ENCODE results near the gene TUBB6. TPM values are rescaled to one million over a fixed set of nuclear protein-coding genes. Genes with fewer than 3 reads are reported as not detected.

TUBB6 gene
- total and polyA plus RNA-seq, 2 donors (not counting 3 experiments of a cell fraction or from before 2014, with no cell fraction given) = 440 to 747 TPM

DNA sequence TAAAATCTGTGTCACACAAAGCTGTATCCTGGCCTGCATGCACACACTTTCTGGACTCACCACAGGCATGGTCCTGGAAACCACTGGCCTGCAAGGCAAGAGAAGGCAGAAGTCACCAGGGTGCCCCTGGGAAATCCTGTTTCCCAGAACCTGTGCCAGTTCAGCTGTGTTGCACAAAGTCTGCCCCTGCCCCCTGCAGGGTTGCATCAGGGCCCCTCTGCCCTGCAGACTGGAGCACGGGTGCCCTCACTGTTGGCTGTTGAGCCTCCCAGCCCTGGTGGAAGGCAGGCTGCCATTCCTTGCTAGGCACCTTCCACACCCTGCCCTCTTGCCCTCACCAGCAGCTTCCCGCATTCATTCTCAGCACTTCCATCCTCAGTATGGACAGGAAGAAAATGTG lies 18.0 kb upstream of the TUBB6 start:
- Histone ChIP-seq H4K20me1 (replicated peaks; ENCODE audit: control insufficient read depth, extremely low read depth, insufficient read depth, low read length) (no peaks in the 10 kb centered on the region), H3K4me1 (ENCODE audit: control insufficient read depth, extremely low read depth, insufficient read depth, low read length) (no peaks in the 10 kb centered on the region), H3K4me3 (replicated peaks in 1 of 3; ENCODE audit: insufficient read depth in 1 of 3, low read depth in 1 of 3, low read length in 3 of 3) (no peak overlapping the region), H2AFZ (ENCODE audit: low read depth, low read length) (no peak overlapping the region), H3K9me3 (replicated peaks; ENCODE audit: control insufficient read depth, insufficient read depth, low read length) (no peaks in the 10 kb centered on the region), H3K79me2 (ENCODE audit: control insufficient read depth, insufficient read depth, low read length) (no peaks in the 10 kb centered on the region), H3K9ac (replicated peaks; ENCODE audit: extremely low read depth, insufficient read depth, low read length) (no peak overlapping the region), H3K27ac (ENCODE audit: insufficient read depth, low read depth, low read length) (no peak overlapping the region), H3K27me3 (ENCODE audit: control insufficient read depth in 2 of 2, insufficient read depth in 2 of 2, low read length in 2 of 2) (peaks cover 0 to 2% of the 10 kb centered on the region in 2 experiments), H3K36me3 (ENCODE audit: control insufficient read depth in 2 of 2, extremely low read depth in 1 of 2, insufficient read depth in 2 of 2, low read length in 2 of 2) (no peaks in the 10 kb centered on the region), H3K4me2 (ENCODE audit: insufficient read depth, low read length) (no peak overlapping the region), H3K9me1 (replicated peaks; ENCODE audit: control insufficient read depth, extremely low read depth, insufficient read depth, low read length) (no peaks in the 10 kb centered on the region)
- no TSS peak for BruUV-seq (replicated peaks)
- POLR2A ChIA-PET = no interaction called here
- no peak for FAIRE-seq
- CTCF ChIA-PET = no interaction called here
- dilution Hi-C loops (cut with MboI; ENCODE audit: extremely low pct_ligation_motif_present, low sequenced_read_pairs) (no loop called here), intact Hi-C loops (cut with micrococcal nuclease) (no loop called here)
- no peak for TF ChIP-seq FOS (IDR thresholded peaks at IDR 0.05; ENCODE audit: borderline replicate concordance, insufficient read depth, low read length)
- TF ChIP-seq, protein P1, sequence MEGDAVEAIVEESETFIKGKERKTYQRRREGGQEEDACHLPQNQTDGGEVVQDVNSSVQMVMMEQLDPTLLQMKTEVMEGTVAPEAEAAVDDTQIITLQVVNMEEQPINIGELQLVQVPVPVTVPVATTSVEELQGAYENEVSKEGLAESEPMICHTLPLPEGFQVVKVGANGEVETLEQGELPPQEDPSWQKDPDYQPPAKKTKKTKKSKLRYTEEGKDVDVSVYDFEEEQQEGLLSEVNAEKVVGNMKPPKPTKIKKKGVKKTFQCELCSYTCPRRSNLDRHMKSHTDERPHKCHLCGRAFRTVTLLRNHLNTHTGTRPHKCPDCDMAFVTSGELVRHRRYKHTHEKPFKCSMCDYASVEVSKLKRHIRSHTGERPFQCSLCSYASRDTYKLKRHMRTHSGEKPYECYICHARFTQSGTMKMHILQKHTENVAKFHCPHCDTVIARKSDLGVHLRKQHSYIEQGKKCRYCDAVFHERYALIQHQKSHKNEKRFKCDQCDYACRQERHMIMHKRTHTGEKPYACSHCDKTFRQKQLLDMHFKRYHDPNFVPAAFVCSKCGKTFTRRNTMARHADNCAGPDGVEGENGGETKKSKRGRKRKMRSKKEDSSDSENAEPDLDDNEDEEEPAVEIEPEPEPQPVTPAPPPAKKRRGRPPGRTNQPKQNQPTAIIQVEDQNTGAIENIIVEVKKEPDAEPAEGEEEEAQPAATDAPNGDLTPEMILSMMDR (IDR thresholded peaks at IDR 0.05; ENCODE audit: extremely low read depth in 1 of 2, insufficient read depth in 1 of 2, low read depth in 1 of 2, low read length in 2 of 2) = no peak
- TF ChIP-seq GATA2 (IDR thresholded peaks at IDR 0.05; ENCODE audit: insufficient read depth, insufficient read length, low read depth, low read length) = no peak
- no peak for TF ChIP-seq EZH2 (IDR thresholded peaks at IDR 0.05; ENCODE audit: borderline replicate concordance, low read depth, low read length, severe bottlenecking)
- TF ChIP-seq POLR2A (IDR thresholded peaks at IDR 0.05; ENCODE audit: low read depth, low read length) = no peak
- TF ChIP-seq, protein P2, sequence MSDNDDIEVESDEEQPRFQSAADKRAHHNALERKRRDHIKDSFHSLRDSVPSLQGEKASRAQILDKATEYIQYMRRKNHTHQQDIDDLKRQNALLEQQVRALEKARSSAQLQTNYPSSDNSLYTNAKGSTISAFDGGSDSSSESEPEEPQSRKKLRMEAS (IDR thresholded peaks at IDR 0.05; ENCODE audit: insufficient read depth, insufficient read length) = no peak
- DNase-seq (ENCODE audit: low read depth, low spot score) = no peak

Measured in endothelial cell of umbilical vein (primary cell).